Esophagus mucosa (tissue), 1 donor: Measurements from ENCODE around the gene CCL26. TPM values are rescaled to one million over a fixed set of nuclear protein-coding genes. Genes with fewer than 3 reads are reported as not detected.
"Not testable (repeated sequence)": the region's sequence is repeated elsewhere in the genome, so short reads cannot be mapped to it uniquely, and the experiment has no call there.

ENCODE experiments used
- ATAC-seq: fragments of 200-7000 bp; cut with Tn5 transposase; one replicate; pipeline ENCODE4 v1.9.1; 2020
- total RNA-seq: library from RNA; stranded (reverse); gene quantifications from one replicate; pipeline ENCODE4 v1.2.4, GENCODE V29; 2023
- donor health status: DM: yes; HTN: yes; CAD: no.

CCL26 gene
- total RNA-seq, result not detected

GRCh38 chr7:75772081-75773077 lies at the start of gene CCL26:
TSS of gene CCL26 (minus strand) at chr7:75772211. CDS start at chr7:75772176, 35 bp downstream.
- ATAC-seq, result peak; percentile 56

- no peak for ATAC-seq
These were observed 48.7 kb upstream of the CCL26 start for GRCh38 chr7:75820688-75821087.

- ATAC-seq, result no peak
These were observed 47.7 kb upstream of the CCL26 start for GRCh38 chr7:75819711-75820110.

GRCh38 chr7:75818472-75818871 lies 46.5 kb upstream of the CCL26 start:
- no peak for ATAC-seq

GRCh38 chr7:75817116-75817515 lies 45.1 kb upstream of the CCL26 start:
- ATAC-seq, result no peak

- no peak for ATAC-seq
These were observed 43.5 kb upstream of the CCL26 start for GRCh38 chr7:75815418-75816064.

GRCh38 chr7:75814407-75814947 lies 42.5 kb upstream of the CCL26 start:
- ATAC-seq, result no peak

- no peak for ATAC-seq
These were observed 41.8 kb upstream of the CCL26 start, which contains the start of gene CCL24 for GRCh38 chr7:75813781-75814236. TSS of gene CCL24 (minus strand) at chr7:75813806. CDS start at chr7:75813715, 91 bp downstream.

GRCh38 chr7:75813084-75813483 lies 41.1 kb upstream of the CCL26 start:
- ATAC-seq, result no peak

- ATAC-seq, result no peak
These were observed 40.1 kb upstream of the CCL26 start for GRCh38 chr7:75811894-75812678.

GRCh38 chr7:75809396-75809795 lies 37.4 kb upstream of the CCL26 start:
- ATAC-seq, result no peak

GRCh38 chr7:75808106-75808505 lies 36.1 kb upstream of the CCL26 start:
- ATAC-seq, result no peak

GRCh38 chr7:75807452-75807851 lies 35.4 kb upstream of the CCL26 start:
- no peak for ATAC-seq

GRCh38 chr7:75806560-75807307 lies 34.7 kb upstream of the CCL26 start:
- ATAC-seq, result no peak

- no peak for ATAC-seq
These were observed 32.7 kb upstream of the CCL26 start for GRCh38 chr7:75804705-75805104.

- no peak for ATAC-seq
These were observed 32.0 kb upstream of the CCL26 start for GRCh38 chr7:75804004-75804403.

GRCh38 chr7:75802552-75802821 lies 30.5 kb upstream of the CCL26 start:
- ATAC-seq, result no peak

- no peak for ATAC-seq
These were observed 26.8 kb upstream of the CCL26 start for GRCh38 chr7:75798770-75799169.

- ATAC-seq, result no peak
These were observed 24.4 kb upstream of the CCL26 start for GRCh38 chr7:75796420-75796819.

GRCh38 chr7:75795831-75796285 lies 23.8 kb upstream of the CCL26 start:
- no peak for ATAC-seq

GRCh38 chr7:75793676-75794075 lies 21.7 kb upstream of the CCL26 start:
- ATAC-seq, result no peak

- ATAC-seq, result not testable (repeated sequence)
These were observed 20.6 kb upstream of the CCL26 start for GRCh38 chr7:75792567-75792966.
